Vagina (tissue), 2 donors: ENCODE results near the gene HERC4. TPM values are rescaled to one million over a fixed set of nuclear protein-coding genes. Genes with fewer than 3 reads are reported as not detected.

ENCODE experiments used
- DNase-seq, 2 donors: peaks; one replicate each; pipeline ENCODE4 v3.0.0-alpha.2; 2017; ENCODE audit errors: extremely low spot score in 2 of 2
- H3K27ac ChIP-seq: fragments of 200-600 bp; sonication (generic); one replicate; pipeline ENCODE4 v1.5.1; 2019
- H3K27me3 ChIP-seq: fragments of 200-600 bp; sonication (generic); one replicate; pipeline ENCODE4 v1.5.1; 2019
- H3K36me3 ChIP-seq, 2 donors: fragments of 200-600 bp; sonication (generic); one replicate each; pipeline ENCODE4 v1.5.1; 2017 to 2019
- H3K4me1 ChIP-seq: fragments of 200-600 bp; sonication (generic); one replicate; pipeline ENCODE4 v1.5.1; 2019
- H3K4me3 ChIP-seq, 2 donors: fragments of 200-600 bp; sonication (generic); 1 replicate in 1 of 2; 2 replicates in 1 of 2; pipeline ENCODE4 v1.5.1; 2016 to 2019
- H3K9me3 ChIP-seq: fragments of 200-600 bp; sonication (generic); one replicate; pipeline ENCODE4 v1.5.1; 2019
- POLR2A ChIP-seq, 2 donors: fragments of 450-650 bp; IDR thresholded peaks; one replicate each; pipeline ENCODE4 v1.6.1; 2017; ENCODE audit warnings: antibody characterized with exemption in 2 of 2, mild to moderate bottlenecking in 2 of 2, moderate library complexity in 2 of 2
- POLR2AphosphoS5 ChIP-seq, 2 donors: sonication (generic); formaldehyde crosslinking; IDR thresholded peaks; one replicate each; pipeline ENCODE4 v1.9.0; 2017; ENCODE audit warnings: antibody characterized with exemption in 2 of 2, mild to moderate bottlenecking in 2 of 2, low read depth in 1 of 2; ENCODE audit not compliant: insufficient read depth in 1 of 2
- intact Hi-C: fragments of 100-400 bp; cut with DNase I; formaldehyde crosslinking; loops from one replicate; pipeline ENCODE4 v1.15.1; 2023
- total RNA-seq: library from RNA; depleted of rRNA; stranded (reverse); fragments of >200 nt; gene quantifications from one replicate; pipeline ENCODE4 v1.2.3, GENCODE V29; 2016
- TF ChIP-seq, protein P1 (sequence below), 3 experiments: fragments of 450-650 bp in 2 of 3; fragments of 200-600 bp in 1 of 3; sonication (generic) in 1 of 3; IDR thresholded peaks; one replicate each; pipeline ENCODE4 v1.5.1; 2017 to 2019; ENCODE audit warnings: antibody characterized with exemption in 3 of 3, mild to moderate bottlenecking in 2 of 3, moderate library complexity in 2 of 3

Gene HERC4
- total RNA-seq, 1 donor from 2014 or later = 47.9 TPM

DNA sequence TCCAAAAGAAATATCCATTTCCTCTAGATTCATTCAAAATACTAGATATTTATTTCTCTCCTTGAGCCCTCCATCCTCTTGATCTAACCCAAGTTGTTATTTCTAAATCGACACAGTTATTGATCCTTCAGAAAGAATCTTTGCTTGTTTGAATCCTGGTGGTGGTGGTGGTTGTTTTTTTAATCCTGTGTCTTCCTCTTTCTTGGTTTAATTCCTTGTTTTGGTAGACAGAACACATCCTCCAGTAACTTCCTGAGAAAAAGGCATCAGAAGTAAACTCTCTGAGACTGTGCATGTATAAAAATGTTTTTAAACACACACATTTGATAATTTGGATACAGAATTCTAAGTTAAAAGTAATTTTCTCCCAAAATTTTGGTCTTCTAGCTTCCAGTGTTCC lies 140.7 kb downstream of the HERC4 start:
- H3K9me3 ChIP-seq = no peaks in the 10 kb centered on the region
- TF ChIP-seq POLR2A (IDR thresholded peaks at IDR 0.05) (no peak), POLR2AphosphoS5 (IDR thresholded peaks at IDR 0.05; ENCODE audit: insufficient read depth in 1 of 2, low read depth in 1 of 2) (no peak)
- TF ChIP-seq, protein P1, sequence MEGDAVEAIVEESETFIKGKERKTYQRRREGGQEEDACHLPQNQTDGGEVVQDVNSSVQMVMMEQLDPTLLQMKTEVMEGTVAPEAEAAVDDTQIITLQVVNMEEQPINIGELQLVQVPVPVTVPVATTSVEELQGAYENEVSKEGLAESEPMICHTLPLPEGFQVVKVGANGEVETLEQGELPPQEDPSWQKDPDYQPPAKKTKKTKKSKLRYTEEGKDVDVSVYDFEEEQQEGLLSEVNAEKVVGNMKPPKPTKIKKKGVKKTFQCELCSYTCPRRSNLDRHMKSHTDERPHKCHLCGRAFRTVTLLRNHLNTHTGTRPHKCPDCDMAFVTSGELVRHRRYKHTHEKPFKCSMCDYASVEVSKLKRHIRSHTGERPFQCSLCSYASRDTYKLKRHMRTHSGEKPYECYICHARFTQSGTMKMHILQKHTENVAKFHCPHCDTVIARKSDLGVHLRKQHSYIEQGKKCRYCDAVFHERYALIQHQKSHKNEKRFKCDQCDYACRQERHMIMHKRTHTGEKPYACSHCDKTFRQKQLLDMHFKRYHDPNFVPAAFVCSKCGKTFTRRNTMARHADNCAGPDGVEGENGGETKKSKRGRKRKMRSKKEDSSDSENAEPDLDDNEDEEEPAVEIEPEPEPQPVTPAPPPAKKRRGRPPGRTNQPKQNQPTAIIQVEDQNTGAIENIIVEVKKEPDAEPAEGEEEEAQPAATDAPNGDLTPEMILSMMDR (IDR thresholded peaks at IDR 0.05) = no peak
- no peaks in the 10 kb centered on the region for H3K4me1 ChIP-seq
- no peaks in the 10 kb centered on the region for H3K27me3 ChIP-seq
- H3K36me3 ChIP-seq = peaks cover 0 to 46% of the 10 kb centered on the region in 2 donors
- DNase-seq = no peak
- intact Hi-C loops = no loop called here
- H3K27ac ChIP-seq = no peak overlapping the region
- no peak overlapping the region for H3K4me3 ChIP-seq

DNA sequence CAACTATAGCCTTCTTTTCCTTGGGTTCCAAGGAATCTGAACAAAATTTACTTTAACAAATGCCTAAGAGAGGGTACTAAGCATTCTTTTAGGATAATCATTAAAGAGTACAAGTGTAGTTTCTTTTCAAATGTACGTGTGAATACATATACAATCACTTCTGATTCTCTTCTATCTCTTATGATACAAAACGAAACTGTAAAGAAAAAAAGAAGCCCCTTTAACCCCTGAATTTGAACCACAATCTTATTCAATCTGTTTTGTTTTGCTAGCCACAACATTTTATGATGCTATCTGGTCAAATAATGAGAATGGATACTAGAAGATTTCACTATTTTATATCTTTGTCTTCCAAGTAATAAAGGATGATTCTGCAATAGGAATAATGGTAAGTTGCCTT lies 141.9 kb downstream of the HERC4 start:
- Histone ChIP-seq H3K9me3 (no peaks in the 10 kb centered on the region), H3K4me3 (no peak overlapping the region)

DNA sequence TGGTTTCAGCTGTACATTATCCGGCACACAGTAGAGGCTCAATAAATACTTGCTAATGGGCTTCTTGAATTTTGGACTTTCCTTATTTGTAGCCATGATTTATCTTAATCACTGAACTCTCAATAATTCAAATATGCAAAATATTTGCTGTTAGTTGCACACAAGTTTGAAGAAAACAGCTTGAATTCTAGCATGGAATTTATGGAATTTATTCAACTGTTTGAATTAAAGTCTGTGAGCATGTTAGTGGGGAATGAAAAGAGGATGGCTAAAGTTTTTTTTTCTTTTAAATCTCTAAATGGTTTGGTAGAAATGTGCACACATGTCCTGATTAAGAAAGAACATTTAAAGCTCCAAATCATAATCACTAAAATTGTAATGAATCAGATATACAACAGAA lies 148.1 kb downstream of the HERC4 start:
- DNase-seq = no peak
- intact Hi-C loops = no loop called here
- Histone ChIP-seq H3K4me3 (no peak overlapping the region), H3K4me1 (no peaks in the 10 kb centered on the region), H3K9me3 (no peaks in the 10 kb centered on the region), H3K27ac (no peak overlapping the region), H3K36me3 (peaks cover 0 to 36% of the 10 kb centered on the region in 2 donors), H3K27me3 (no peaks in the 10 kb centered on the region)
- TF ChIP-seq POLR2AphosphoS5 (IDR thresholded peaks at IDR 0.05; ENCODE audit: insufficient read depth in 1 of 2, low read depth in 1 of 2) = no peak
- TF ChIP-seq, protein P1 (IDR thresholded peaks at IDR 0.05) = no peak
- TF ChIP-seq POLR2A (IDR thresholded peaks at IDR 0.05) = no peak

More for the DNA sequence above, 141.9 kb downstream of the HERC4 start:
- Histone ChIP-seq H3K27me3 (no peaks in the 10 kb centered on the region), H3K27ac (no peak overlapping the region), H3K36me3 (peaks cover 0 to 42% of the 10 kb centered on the region in 2 donors), H3K4me1 (no peaks in the 10 kb centered on the region)
- intact Hi-C loops = no loop called here
- no peak for TF ChIP-seq POLR2A (IDR thresholded peaks at IDR 0.05)
- TF ChIP-seq POLR2AphosphoS5 (IDR thresholded peaks at IDR 0.05; ENCODE audit: insufficient read depth in 1 of 2, low read depth in 1 of 2) = no peak
- TF ChIP-seq, protein P1 (IDR thresholded peaks at IDR 0.05) = no peak
- no peak for DNase-seq

DNA sequence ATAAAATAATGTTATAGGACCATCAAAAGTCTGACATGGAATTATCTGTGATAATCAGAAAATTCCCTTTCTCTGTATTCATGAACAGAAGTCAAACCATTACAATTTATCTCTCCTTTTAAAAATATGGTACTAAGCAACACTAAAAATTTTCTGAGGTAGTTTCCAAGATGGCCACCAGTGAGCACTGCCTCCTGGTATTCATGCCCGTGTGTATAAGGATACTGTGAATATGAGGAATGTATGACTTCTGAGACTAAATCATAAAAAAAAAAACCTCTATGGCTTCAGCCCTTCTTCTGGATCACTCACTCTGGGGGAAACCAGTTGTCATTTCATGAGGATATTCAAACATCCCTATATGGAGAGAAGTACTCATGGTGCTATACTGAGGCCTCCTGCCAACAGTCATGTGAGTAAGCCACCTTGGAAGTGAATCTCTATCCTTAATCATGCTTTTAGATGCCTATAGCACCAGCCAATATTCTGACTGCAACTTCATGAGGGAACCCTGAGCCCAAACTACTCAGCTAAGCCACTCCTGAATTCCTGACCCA lies 149.6 kb downstream of the HERC4 start:
- DNase-seq = no peak
- Histone ChIP-seq H3K4me1 (no peaks in the 10 kb centered on the region), H3K4me3 (no peak overlapping the region), H3K9me3 (no peaks in the 10 kb centered on the region), H3K36me3 (peaks cover 0 to 22% of the 10 kb centered on the region in 2 donors), H3K27ac (no peak overlapping the region), H3K27me3 (no peaks in the 10 kb centered on the region)
- TF ChIP-seq POLR2A (IDR thresholded peaks at IDR 0.05) (no peak), POLR2AphosphoS5 (IDR thresholded peaks at IDR 0.05; ENCODE audit: insufficient read depth in 1 of 2, low read depth in 1 of 2) (no peak)
- TF ChIP-seq, protein P1 (IDR thresholded peaks at IDR 0.05) = no peak
- intact Hi-C loops = no loop called here

DNA sequence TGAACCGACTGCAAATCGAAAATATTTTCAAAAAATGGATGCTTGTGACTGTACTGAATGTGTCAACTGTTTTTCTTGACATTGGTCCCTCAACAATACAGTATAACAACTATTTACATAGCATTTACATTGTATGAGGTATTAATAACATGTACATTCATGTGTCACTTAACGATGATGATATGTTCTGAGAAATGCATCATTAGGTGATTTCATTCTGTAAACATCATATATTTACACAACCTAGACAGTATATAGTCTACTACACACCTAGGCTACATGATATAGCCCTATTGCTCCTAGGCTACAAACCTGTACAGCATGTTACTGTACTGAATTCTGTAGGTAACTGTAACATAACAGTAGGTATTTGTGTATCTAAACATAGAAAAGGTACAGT lies 150.9 kb downstream of the HERC4 start:
- intact Hi-C loops = no loop called here
- no peaks in the 10 kb centered on the region for H3K9me3 ChIP-seq
- H3K4me3 ChIP-seq = no peak overlapping the region
- H3K27ac ChIP-seq = no peak overlapping the region
- no peaks in the 10 kb centered on the region for H3K27me3 ChIP-seq
- no peaks in the 10 kb centered on the region for H3K4me1 ChIP-seq
- H3K36me3 ChIP-seq = peaks cover 0 to 16% of the 10 kb centered on the region in 2 donors
- no peak for DNase-seq
- no peak for TF ChIP-seq POLR2A (IDR thresholded peaks at IDR 0.05)
